Measurements from ENCODE around the gene MRAP.

MRAP gene

DNA sequence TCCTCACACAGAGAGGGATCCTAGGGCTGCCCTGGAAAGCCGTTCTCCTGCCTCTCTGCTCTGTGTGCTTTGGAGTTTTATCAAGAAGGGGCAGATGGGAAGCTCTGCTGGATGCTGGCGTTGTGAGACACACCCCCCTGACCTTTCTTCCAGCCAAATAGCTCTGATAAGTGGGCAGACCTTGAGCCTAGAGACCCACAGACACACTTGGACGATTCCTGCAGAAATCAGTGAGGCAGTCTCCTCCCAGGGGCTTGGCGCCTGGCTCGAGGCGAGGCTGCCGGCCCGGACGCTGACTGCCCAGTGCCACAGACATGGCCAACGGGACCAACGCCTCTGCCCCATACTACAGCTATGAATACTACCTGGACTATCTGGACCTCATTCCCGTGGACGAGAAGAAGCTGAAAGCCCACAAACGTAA lies at the start of gene MRAP:
MRAP (plus strand) TSS at position 198 of the 424 bp plus-strand sequence; CDS start at position 315, 117 bp downstream.
- DNase-seq (ENCODE audit: low read depth): no peak
- TF ChIP-seq, protein P1, sequence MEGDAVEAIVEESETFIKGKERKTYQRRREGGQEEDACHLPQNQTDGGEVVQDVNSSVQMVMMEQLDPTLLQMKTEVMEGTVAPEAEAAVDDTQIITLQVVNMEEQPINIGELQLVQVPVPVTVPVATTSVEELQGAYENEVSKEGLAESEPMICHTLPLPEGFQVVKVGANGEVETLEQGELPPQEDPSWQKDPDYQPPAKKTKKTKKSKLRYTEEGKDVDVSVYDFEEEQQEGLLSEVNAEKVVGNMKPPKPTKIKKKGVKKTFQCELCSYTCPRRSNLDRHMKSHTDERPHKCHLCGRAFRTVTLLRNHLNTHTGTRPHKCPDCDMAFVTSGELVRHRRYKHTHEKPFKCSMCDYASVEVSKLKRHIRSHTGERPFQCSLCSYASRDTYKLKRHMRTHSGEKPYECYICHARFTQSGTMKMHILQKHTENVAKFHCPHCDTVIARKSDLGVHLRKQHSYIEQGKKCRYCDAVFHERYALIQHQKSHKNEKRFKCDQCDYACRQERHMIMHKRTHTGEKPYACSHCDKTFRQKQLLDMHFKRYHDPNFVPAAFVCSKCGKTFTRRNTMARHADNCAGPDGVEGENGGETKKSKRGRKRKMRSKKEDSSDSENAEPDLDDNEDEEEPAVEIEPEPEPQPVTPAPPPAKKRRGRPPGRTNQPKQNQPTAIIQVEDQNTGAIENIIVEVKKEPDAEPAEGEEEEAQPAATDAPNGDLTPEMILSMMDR (conservative IDR thresholded peaks at IDR 0.05; ENCODE audit: control insufficient read depth, insufficient read depth, low read depth, low read length): no peak

DNA sequence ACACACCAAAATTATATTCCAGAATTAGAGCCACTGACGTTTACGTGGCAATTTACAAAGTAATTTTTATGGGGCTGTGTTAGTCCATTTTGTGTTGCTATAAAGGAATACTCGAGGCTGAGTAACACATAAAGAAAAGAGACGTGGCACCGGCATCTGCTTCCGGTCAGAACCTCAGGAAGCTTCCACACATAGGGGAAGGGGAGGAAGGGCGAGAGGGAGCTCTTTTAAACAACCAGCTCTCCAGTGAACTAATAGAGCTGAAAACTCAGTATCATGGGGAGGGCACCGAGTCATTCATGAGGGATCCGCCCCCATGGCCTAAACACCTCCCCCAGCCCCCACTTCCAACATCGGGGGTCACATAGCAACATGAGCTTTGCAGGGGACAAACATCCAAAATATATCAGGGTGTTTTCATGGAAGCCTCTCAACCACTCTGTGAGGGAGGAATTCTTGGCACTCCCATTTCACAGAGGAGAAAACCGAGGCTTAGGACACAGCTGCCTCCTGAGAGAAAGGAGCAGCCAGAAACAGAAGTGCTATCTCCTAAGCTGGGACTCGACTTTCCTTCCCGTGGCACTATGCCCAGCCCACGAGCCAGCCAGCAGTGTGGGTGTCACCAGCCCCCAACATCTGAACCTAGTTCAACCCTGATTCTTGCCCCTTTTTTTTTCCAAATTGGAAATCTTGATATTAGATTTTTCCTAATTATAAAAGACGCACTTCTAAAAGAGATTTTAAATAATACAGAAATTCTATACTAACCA lies 49.0 kb upstream of the MRAP start:
- TF ChIP-seq, protein P1 (conservative IDR thresholded peaks at IDR 0.05; ENCODE audit: control insufficient read depth, insufficient read depth, low read depth, low read length): no peak
- H3K4me3 ChIP-seq (ENCODE audit: control insufficient read depth, low read depth, low read length): no peak overlapping the region
- DNase-seq (ENCODE audit: low read depth): no peak

More for the DNA sequence above, at the start of gene MRAP:
- H3K4me3 ChIP-seq (ENCODE audit: control insufficient read depth, low read depth, low read length): no peak within 1 kb of the TSS

DNA sequence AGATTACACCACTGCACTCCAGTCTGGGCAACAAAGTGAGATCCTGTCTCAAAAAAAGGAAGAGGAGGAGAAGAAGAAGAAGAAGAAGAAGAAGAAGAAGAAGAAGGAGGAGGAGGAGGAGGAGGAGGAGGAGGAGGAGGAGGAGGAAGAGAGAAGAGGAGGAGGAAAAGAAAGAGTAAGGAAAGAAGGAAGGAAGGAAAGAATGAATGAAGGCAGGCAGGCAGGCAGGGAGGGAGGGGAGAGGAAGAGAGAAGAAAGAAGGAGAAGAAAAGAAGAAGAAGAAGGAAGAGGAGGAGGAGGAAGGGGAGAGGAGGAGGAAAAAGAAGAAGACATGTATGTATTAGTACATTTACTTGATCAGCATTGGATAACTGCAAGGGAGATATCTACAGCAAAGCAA lies 46.5 kb upstream of the MRAP start:
- TF ChIP-seq, protein P1 (conservative IDR thresholded peaks at IDR 0.05; ENCODE audit: control insufficient read depth, insufficient read depth, low read depth, low read length): no peak
- no peak for DNase-seq (ENCODE audit: low read depth)

DNA sequence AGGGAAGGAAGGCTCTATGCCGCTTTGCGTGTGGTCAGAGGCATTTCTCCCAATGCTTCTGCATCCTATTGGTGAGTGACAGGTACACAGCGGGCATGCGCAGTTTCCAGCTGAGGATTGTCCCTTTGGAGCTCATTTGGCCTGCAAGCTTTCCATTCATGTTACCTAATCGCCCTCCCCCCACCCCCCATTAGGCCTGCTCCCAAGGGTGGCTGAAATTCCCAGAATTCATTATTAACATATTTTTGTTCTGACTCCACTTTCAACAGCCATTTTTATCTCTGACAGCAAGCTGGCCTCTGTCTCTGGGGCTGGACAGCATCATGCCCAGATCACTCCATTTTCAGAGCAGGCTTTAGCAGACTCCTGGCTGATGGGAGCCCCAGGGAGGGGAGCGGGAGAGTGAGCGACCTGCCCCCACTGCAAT lies 45.4 kb upstream of the MRAP start:
- TF ChIP-seq, protein P1 (conservative IDR thresholded peaks at IDR 0.05; ENCODE audit: control insufficient read depth, insufficient read depth, low read depth, low read length): no peak

More for the DNA sequence above, 46.5 kb upstream of the MRAP start:
- H3K4me3 ChIP-seq (ENCODE audit: control insufficient read depth, low read depth, low read length): no peak overlapping the region

DNA sequence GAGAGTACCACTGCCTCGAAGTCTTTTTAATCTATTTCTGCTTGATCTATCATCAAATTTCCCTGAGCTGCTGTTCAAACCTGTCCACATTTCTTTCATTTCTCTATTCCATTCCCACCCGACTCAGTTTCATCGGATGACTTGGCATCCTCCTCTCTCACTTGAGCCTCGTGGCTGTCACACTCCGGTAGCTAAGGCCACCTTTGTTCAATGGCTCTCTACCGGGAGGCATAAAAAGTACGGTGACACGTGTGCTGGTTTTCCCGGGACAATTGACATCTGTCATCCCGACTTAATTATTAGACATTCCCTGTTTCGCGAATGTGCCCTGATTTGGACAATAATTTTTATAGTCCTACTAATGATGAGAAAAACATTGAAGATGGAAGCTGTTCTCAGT lies 42.4 kb upstream of the MRAP start:
- no peak for DNase-seq (ENCODE audit: low read depth)
- no peak overlapping the region for H3K4me3 ChIP-seq (ENCODE audit: control insufficient read depth, low read depth, low read length)
- TF ChIP-seq, protein P1 (conservative IDR thresholded peaks at IDR 0.05; ENCODE audit: control insufficient read depth, insufficient read depth, low read depth, low read length): no peak

More for the DNA sequence above, 45.4 kb upstream of the MRAP start:
- H3K4me3 ChIP-seq (ENCODE audit: control insufficient read depth, low read depth, low read length): no peak overlapping the region
- DNase-seq (ENCODE audit: low read depth): peak; percentile 47

DNA sequence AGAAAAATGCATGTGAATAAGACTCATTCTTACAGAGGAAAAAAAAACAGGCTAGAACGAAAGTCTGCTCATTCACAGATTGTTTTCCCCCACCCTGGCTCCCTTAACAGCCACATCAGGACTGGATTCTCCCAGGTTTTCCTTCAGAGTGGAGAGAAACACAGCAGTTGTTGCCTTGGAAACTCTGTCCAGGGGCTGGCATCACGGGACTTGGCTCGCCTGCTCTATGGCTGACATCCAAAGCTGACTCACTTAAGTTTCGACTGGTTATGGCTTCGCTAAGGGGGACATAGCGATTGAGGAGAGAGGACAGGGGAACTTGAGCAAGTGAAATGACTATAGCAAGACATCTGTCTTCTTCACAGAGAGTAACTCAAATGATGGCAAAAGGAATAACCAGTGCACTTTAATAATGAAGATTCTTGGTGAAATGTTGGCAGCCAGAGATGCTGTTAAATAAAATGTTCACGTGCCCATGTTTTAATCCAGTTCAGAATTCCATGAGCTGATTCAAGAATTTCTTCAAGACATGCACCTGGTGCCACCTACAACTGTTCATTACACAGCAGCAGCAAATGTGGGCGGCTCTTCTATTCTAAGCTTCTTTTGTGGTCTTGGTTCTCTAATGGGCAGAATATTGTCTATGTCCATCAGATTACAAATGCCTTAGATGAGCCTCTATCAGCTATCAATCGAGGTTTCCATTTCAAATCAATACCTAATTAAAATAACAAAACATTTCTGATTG lies 41.6 kb upstream of the MRAP start:
- H3K4me3 ChIP-seq (ENCODE audit: control insufficient read depth, low read depth, low read length): no peak overlapping the region
- TF ChIP-seq, protein P1 (conservative IDR thresholded peaks at IDR 0.05; ENCODE audit: control insufficient read depth, insufficient read depth, low read depth, low read length): no peak
- peak; percentile 90 for DNase-seq (ENCODE audit: low read depth)
